Tibial artery (tissue), 4 donors: Measurements from ENCODE around the gene ANKRD26.
"Not testable (repeated sequence)": the region's sequence is repeated elsewhere in the genome, so short reads cannot be mapped to it uniquely, and the experiment has no call there.

Source experiments
- DNase-seq, 2 donors: peaks; one replicate each; pipeline ENCODE4 v3.0.0-alpha.2; 2019
- H3K27ac ChIP-seq, 2 donors: fragments of 200-600 bp; sonication (generic) in 1 of 2; 1 replicate in 1 of 2; 2 replicates in 1 of 2; pipeline ENCODE4 v1.5.1; 2018 to 2019; ENCODE audit warnings: mild to moderate bottlenecking in 1 of 2
- H3K27me3 ChIP-seq, 2 donors: fragments of 200-600 bp; sonication (generic) in 1 of 2; one replicate each; pipeline versions ENCODE4 v1.5.1 to v1.6.0; 2016 to 2019
- H3K36me3 ChIP-seq, 3 donors: fragments of 200-600 bp; sonication (generic) in 2 of 3; one replicate each; pipeline ENCODE4 v1.5.1; 2016 to 2019; ENCODE audit warnings: mild to moderate bottlenecking in 2 of 3
- H3K4me1 ChIP-seq, 4 donors: fragments of 200-600 bp; sonication (generic) in 2 of 4; 1 replicate in 3 of 4; 2 replicates in 1 of 4; pipeline ENCODE4 v1.5.1; 2016 to 2019
- H3K4me3 ChIP-seq, 2 donors: fragments of 200-600 bp; sonication (generic) in 1 of 2; 1 replicate in 1 of 2; 2 replicates in 1 of 2; pipeline ENCODE4 v1.5.1; 2018 to 2019; ENCODE audit warnings: mild to moderate bottlenecking in 2 of 2
- H3K9me3 ChIP-seq, 3 donors: fragments of 200-600 bp; sonication (generic) in 1 of 3; one replicate each; pipeline ENCODE4 v1.5.1; 2016 to 2019
- CTCF ChIP-seq, 2 experiments: fragments of 200-600 bp in 1 of 2; fragments of 450-650 bp in 1 of 2; IDR thresholded peaks; one replicate each; pipeline ENCODE4 v1.5.1; 2017 to 2019; ENCODE audit warnings: antibody characterized with exemption in 2 of 2, mild to moderate bottlenecking in 1 of 2, moderate library complexity in 1 of 2
- intact Hi-C: fragments of 100-400 bp; cut with DNase I; formaldehyde crosslinking; loops from one replicate; pipeline ENCODE4 v1.15.0; 2023; ENCODE audit warnings: low total_unique reads

Gene ANKRD26

GRCh38 chr10:27088119-27089044, 11.9 kb downstream of the ANKRD26 start:
- no peak for TF ChIP-seq CTCF (IDR thresholded peaks at IDR 0.05)
- Histone ChIP-seq H3K27me3 (no peaks in the 10 kb centered on the region), H3K36me3 (peaks cover 19 to 63% (median 24%) of the 10 kb centered on the region in 3 donors), H3K4me3 (no peak overlapping the region), H3K27ac (no peak overlapping the region), H3K9me3 (no peaks in the 10 kb centered on the region), H3K4me1 (no peaks in the 10 kb centered on the region)
- no peak for DNase-seq
- intact Hi-C loops: no loop called here

DNA sequence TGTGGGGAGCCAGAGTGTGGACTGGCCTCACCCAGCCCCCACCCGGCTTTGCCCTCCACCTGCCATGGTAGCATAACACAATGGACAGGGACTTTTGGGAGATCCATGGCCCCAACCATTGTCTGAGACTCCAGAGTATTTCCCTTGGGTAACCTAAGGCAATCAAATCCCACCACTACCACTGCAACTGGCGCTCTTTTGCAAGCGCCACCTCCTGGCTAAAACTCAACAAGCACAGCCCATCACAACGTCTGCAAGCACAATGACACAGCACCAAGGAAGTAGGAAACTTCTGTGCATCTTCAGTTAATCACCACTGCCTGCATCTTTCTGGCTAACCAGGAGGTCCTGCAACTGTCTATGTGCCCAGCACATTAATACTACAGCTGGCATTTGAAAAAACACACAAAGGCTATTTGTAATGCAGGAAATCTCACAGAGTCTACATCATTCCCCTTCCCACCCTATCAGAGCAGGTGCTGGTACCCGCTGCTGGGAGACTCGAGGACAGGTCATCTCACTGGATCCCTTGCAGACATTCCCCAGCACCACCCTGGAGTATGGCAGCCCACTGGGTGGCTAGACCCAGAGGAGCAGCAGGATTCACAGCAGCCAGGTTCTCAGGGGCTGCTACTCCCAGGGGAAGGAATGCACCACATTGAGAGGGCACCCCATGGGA, 27.7 kb downstream of the ANKRD26 start:
- no peaks in the 10 kb centered on the region for H3K4me1 ChIP-seq
- H3K36me3 ChIP-seq: peaks cover 53 to 80% (median 73%) of the 10 kb centered on the region in 3 donors
- no peaks in the 10 kb centered on the region for H3K9me3 ChIP-seq
- no peak overlapping the region for H3K27ac ChIP-seq
- no peak for TF ChIP-seq CTCF (IDR thresholded peaks at IDR 0.05)
- DNase-seq: no peak
- no peak overlapping the region for H3K4me3 ChIP-seq
- intact Hi-C loops: no loop called here
- H3K27me3 ChIP-seq: no peaks in the 10 kb centered on the region

DNA sequence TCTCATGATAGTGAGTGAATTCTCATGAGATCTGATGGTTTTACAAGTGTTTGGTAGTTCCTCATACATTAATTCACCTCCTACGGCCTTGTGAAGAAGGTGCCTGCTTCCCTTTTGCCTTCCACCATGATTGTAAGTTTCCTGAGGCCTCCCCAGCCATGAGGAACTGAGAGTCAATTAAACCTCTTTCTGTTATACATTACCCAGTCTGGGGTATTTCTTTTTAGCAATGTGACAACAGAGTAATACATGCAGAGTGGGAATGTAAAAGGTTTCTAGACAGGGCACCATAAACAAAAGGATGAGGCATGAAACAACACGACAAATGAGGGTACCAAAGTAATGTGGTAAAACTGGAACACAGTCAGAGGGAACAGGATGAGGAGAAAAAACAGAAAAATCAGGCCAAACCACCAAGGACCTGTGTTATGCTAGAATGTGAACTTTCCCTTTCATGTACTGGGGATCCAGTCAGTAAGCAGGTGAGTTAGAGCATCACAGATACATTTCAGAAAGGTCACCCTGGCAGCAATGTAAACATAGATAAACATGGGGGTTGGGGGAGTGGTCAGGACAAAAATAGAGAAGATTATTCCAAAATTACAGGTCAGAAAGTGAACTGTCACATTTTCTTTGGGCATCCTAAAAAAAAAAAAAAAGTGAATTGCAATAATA, 31.9 kb downstream of the ANKRD26 start:
- Histone ChIP-seq H3K4me3 (no peak overlapping the region), H3K27ac (no peak overlapping the region), H3K36me3 (peaks cover 26 to 46% (median 44%) of the 10 kb centered on the region in 3 donors), H3K27me3 (no peaks in the 10 kb centered on the region), H3K4me1 (no peaks in the 10 kb centered on the region), H3K9me3 (no peaks in the 10 kb centered on the region)
- no peak for DNase-seq
- intact Hi-C loops: no loop called here
- no peak for TF ChIP-seq CTCF (IDR thresholded peaks at IDR 0.05)

DNA sequence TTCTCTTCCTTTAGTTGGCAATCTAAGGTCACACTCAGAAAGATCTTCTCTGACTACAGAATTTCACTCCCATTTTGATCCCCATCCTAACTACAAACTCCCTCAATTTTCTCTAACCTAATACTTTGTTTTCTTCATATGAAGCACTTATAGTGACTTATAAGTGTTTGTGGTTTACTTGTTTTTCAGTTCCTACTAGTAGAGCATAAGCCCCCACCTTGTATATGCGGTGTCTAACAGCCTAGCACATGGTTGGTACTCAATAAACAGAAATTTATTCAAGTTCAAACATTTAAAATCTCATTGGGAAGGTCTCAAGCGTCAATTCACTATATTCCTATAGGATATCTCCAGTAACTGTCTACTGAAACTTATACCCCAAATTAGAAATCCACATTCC, 35.2 kb downstream of the ANKRD26 start:
- no peak overlapping the region for H3K4me3 ChIP-seq
- H3K36me3 ChIP-seq: peaks cover 9 to 52% (median 33%) of the 10 kb centered on the region in 3 donors
- intact Hi-C loops: no loop called here
- no peak for TF ChIP-seq CTCF (IDR thresholded peaks at IDR 0.05)
- no peaks in the 10 kb centered on the region for H3K27me3 ChIP-seq
- no peaks in the 10 kb centered on the region for H3K4me1 ChIP-seq
- no peaks in the 10 kb centered on the region for H3K9me3 ChIP-seq
- no peak overlapping the region for H3K27ac ChIP-seq
- no peak for DNase-seq

DNA sequence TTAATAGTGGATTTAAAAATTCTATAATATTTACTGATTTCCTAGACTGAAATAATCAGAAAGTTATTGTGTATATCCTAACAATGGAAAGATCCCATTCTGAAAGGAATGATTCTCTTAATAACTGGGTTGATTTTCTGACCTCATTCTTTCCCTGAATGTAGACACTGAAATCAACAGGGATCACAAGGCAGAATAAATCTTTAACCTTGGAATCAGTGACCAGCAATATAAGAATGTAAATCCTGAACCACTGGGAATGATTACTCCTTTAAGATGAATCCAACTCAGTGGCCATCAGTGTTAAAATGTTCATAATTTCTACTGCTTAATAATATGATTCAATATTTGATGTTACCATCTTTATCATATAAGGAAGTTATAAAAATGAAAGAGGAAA, 47.6 kb downstream of the ANKRD26 start:
- H3K9me3 ChIP-seq: no peaks in the 10 kb centered on the region
- H3K27ac ChIP-seq: no peak overlapping the region
- peaks cover 4 to 28% (median 10%) of the 10 kb centered on the region in 3 donors for H3K36me3 ChIP-seq
- no peaks in the 10 kb centered on the region for H3K4me1 ChIP-seq
- no peak for DNase-seq
- H3K4me3 ChIP-seq: no peak overlapping the region
- intact Hi-C loops: no loop called here
- no peak for TF ChIP-seq CTCF (IDR thresholded peaks at IDR 0.05)
- no peaks in the 10 kb centered on the region for H3K27me3 ChIP-seq

GRCh38 chr10:27045247-27045646, 55.0 kb downstream of the ANKRD26 start:
- H3K4me3 ChIP-seq, H3K27ac ChIP-seq, H3K27me3 ChIP-seq, H3K4me1 ChIP-seq, DNase-seq, H3K9me3 ChIP-seq, intact Hi-C loops: not testable (repeated sequence)
- peaks cover 20 to 28% (median 25%) of the 10 kb centered on the region in 3 donors for H3K36me3 ChIP-seq
